Measurements from ENCODE around the gene ACAP3.

Gene ACAP3

DNA sequence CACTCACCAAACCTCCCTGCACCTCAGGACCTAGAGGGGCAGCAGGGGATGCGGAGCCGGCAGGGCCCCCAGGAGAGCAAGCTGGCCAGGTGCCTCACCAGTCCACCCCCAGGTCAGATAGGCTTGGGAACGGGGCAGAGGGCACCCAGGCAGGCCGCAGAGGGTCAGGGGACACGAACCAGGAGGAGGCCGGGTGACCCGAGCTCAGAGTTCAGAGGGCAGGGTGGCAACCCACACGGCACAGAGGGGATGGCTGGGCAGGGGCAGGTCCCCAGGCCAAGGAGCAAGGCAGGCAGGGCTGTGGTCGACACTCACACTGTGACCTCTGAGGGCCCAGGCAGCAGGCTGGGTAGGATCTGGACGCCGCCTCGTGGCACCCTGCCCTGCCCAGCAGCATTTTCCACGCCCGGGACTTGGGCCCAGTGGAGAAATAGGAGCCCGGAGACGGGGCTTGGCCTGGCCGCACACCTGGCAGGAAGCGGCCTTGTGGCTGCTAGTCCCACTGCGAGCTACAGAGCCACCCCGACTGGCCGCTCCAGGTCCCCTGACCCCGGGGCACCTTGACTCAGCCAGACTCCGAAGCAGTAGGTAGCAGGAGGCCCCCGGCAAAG lies 36.2 kb upstream of the ACAP3 start:
- 0 out of 2 replicates have a peak overlapping the region, but pooled peaks have one; percentile 11 for H3K27ac ChIP-seq (ENCODE audit: low read depth, low read length)
- H3K4me3 ChIP-seq (ENCODE audit: low read depth, low read length), result no peak overlapping the region
- no peaks in the 10 kb centered on the region for H3K27me3 ChIP-seq (ENCODE audit: insufficient read depth, low read length)
- H3K4me1 ChIP-seq (ENCODE audit: control insufficient read depth, insufficient read depth, low read length, unreplicated experiment), result peaks cover 40% of the 10 kb centered on the region
- H3K36me3 ChIP-seq (ENCODE audit: insufficient read depth, low read length), result peaks cover 8% of the 10 kb centered on the region; the same call in 1 of the 2 replicates
- no peak overlapping the region for H2AFZ ChIP-seq (ENCODE audit: low read length, unreplicated experiment)
- peaks cover 69% of the 10 kb centered on the region for H3K79me2 ChIP-seq (ENCODE audit: control insufficient read depth, insufficient read depth, low read length, unreplicated experiment)

GRCh38 chr1:1342584-1343115 lies 34.9 kb upstream of the ACAP3 start:
- Histone ChIP-seq H3K27ac (ENCODE audit: low read depth, low read length) (no peak overlapping the region), H3K4me3 (ENCODE audit: low read depth, low read length) (no peak overlapping the region), H3K27me3 (ENCODE audit: insufficient read depth, low read length) (no peaks in the 10 kb centered on the region), H3K79me2 (ENCODE audit: control insufficient read depth, insufficient read depth, low read length, unreplicated experiment) (peaks cover 56% of the 10 kb centered on the region), H3K36me3 (ENCODE audit: insufficient read depth, low read length) (peaks cover 11% of the 10 kb centered on the region; the same call in 1 of the 2 replicates), H3K4me1 (ENCODE audit: control insufficient read depth, insufficient read depth, low read length, unreplicated experiment) (peaks cover 38% of the 10 kb centered on the region), H2AFZ (ENCODE audit: low read length, unreplicated experiment) (no peak overlapping the region)

GRCh38 chr1:1342061-1342562 lies 34.4 kb upstream of the ACAP3 start:
- Histone ChIP-seq H3K4me3 (ENCODE audit: low read depth, low read length) (no peak overlapping the region), H3K27me3 (ENCODE audit: insufficient read depth, low read length) (no peaks in the 10 kb centered on the region), H3K79me2 (ENCODE audit: control insufficient read depth, insufficient read depth, low read length, unreplicated experiment) (peaks cover 51% of the 10 kb centered on the region), H2AFZ (ENCODE audit: low read length, unreplicated experiment) (no peak overlapping the region), H3K4me1 (ENCODE audit: control insufficient read depth, insufficient read depth, low read length, unreplicated experiment) (peaks cover 33% of the 10 kb centered on the region), H3K27ac (ENCODE audit: low read depth, low read length) (no peak overlapping the region), H3K36me3 (ENCODE audit: insufficient read depth, low read length) (peaks cover 11% of the 10 kb centered on the region; the same call in 1 of the 2 replicates)

DNA sequence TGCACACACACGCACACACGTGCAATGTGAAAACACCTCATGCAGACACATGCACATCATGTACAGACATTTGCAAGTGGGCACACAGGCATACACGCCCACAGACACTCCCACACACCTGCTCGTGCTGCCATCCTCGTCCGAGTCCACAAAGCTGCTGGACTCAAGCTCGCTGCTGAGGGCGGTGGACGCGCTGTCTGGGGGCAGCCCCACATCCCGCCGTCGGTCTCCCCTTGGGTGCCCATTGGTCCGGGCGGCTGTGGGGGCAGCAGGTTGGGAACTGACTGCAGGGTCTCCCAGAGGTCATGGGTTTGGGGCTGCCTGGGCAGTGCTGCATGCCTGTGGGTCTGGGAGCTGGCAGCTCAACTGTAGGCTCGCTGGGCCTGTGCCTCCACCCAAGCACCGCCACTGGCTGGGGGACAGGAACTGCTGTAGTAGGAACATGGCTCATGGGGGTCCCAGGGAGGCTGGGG lies 33.9 kb upstream of the ACAP3 start:
- no peak overlapping the region for H3K27ac ChIP-seq (ENCODE audit: low read depth, low read length)
- H3K79me2 ChIP-seq (ENCODE audit: control insufficient read depth, insufficient read depth, low read length, unreplicated experiment), result peaks cover 46% of the 10 kb centered on the region
- H3K36me3 ChIP-seq (ENCODE audit: insufficient read depth, low read length), result peaks cover 11% of the 10 kb centered on the region; the same call in 1 of the 2 replicates
- no peaks in the 10 kb centered on the region for H3K27me3 ChIP-seq (ENCODE audit: insufficient read depth, low read length)
- no peak overlapping the region for H3K4me3 ChIP-seq (ENCODE audit: low read depth, low read length)
- peaks cover 28% of the 10 kb centered on the region for H3K4me1 ChIP-seq (ENCODE audit: control insufficient read depth, insufficient read depth, low read length, unreplicated experiment)
- H2AFZ ChIP-seq (ENCODE audit: low read length, unreplicated experiment), result no peak overlapping the region

GRCh38 chr1:1340791-1341548 lies 33.2 kb upstream of the ACAP3 start:
- Histone ChIP-seq H3K27me3 (ENCODE audit: insufficient read depth, low read length) (no peaks in the 10 kb centered on the region), H3K79me2 (ENCODE audit: control insufficient read depth, insufficient read depth, low read length, unreplicated experiment) (peaks cover 39% of the 10 kb centered on the region), H3K4me3 (ENCODE audit: low read depth, low read length) (no peak overlapping the region)

GRCh38 chr1:1340185-1340584 lies 32.5 kb upstream of the ACAP3 start:
- Histone ChIP-seq H3K4me1 (ENCODE audit: control insufficient read depth, insufficient read depth, low read length, unreplicated experiment) (peaks cover 14% of the 10 kb centered on the region), H3K27me3 (ENCODE audit: insufficient read depth, low read length) (no peaks in the 10 kb centered on the region), H3K27ac (ENCODE audit: low read depth, low read length) (no peak overlapping the region), H3K4me3 (ENCODE audit: low read depth, low read length) (no peak overlapping the region), H2AFZ (ENCODE audit: low read length, unreplicated experiment) (no peak overlapping the region), H3K79me2 (ENCODE audit: control insufficient read depth, insufficient read depth, low read length, unreplicated experiment) (peaks cover 32% of the 10 kb centered on the region), H3K36me3 (ENCODE audit: insufficient read depth, low read length) (peaks cover 11% of the 10 kb centered on the region; the same call in 1 of the 2 replicates)

More at GRCh38 chr1:1340791-1341548, 33.2 kb upstream of the ACAP3 start:
- Histone ChIP-seq H3K4me1 (ENCODE audit: control insufficient read depth, insufficient read depth, low read length, unreplicated experiment) (peaks cover 22% of the 10 kb centered on the region), H3K27ac (ENCODE audit: low read depth, low read length) (no peak overlapping the region), H3K36me3 (ENCODE audit: insufficient read depth, low read length) (peaks cover 11% of the 10 kb centered on the region; the same call in 1 of the 2 replicates), H2AFZ (ENCODE audit: low read length, unreplicated experiment) (no peak overlapping the region)

DNA sequence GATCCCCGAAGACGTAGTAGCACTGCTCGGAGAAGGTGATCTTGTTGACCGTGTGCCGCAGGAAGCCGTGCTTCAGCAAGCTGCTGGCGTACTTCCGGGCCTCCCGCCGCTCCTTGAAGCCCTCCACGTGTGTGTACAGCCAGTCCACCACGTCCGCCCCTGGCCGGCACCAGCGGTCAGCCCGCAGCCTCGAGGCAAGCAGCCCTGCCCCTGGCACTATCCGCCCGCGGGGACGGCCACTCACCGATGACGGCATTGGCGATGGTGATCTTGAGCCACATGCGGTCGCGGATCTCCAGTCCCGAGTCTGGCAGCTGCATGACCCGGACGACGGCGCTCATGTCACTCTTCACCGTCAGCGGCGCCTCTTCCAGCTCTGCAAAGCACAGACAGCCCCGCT lies 30.5 kb upstream of the ACAP3 start:
- Histone ChIP-seq H3K27me3 (ENCODE audit: insufficient read depth, low read length) (no peaks in the 10 kb centered on the region), H3K4me3 (ENCODE audit: low read depth, low read length) (no peak overlapping the region), H3K4me1 (ENCODE audit: control insufficient read depth, insufficient read depth, low read length, unreplicated experiment) (peaks cover 2% of the 10 kb centered on the region), H3K36me3 (ENCODE audit: insufficient read depth, low read length) (peaks cover 11% of the 10 kb centered on the region; the same call in 1 of the 2 replicates), H3K79me2 (ENCODE audit: control insufficient read depth, insufficient read depth, low read length, unreplicated experiment) (peaks cover 13% of the 10 kb centered on the region), H3K27ac (ENCODE audit: low read depth, low read length) (no peak overlapping the region), H2AFZ (ENCODE audit: low read length, unreplicated experiment) (no peak overlapping the region)

GRCh38 chr1:1337793-1338147 lies 30.0 kb upstream of the ACAP3 start:
- Histone ChIP-seq H3K36me3 (ENCODE audit: insufficient read depth, low read length) (peaks cover 11% of the 10 kb centered on the region; the same call in 1 of the 2 replicates), H3K4me1 (ENCODE audit: control insufficient read depth, insufficient read depth, low read length, unreplicated experiment) (no peaks in the 10 kb centered on the region), H3K79me2 (ENCODE audit: control insufficient read depth, insufficient read depth, low read length, unreplicated experiment) (peaks cover 7% of the 10 kb centered on the region), H3K27me3 (ENCODE audit: insufficient read depth, low read length) (no peaks in the 10 kb centered on the region), H3K27ac (ENCODE audit: low read depth, low read length) (no peak overlapping the region), H3K4me3 (ENCODE audit: low read depth, low read length) (no peak overlapping the region), H2AFZ (ENCODE audit: low read length, unreplicated experiment) (no peak overlapping the region)

DNA sequence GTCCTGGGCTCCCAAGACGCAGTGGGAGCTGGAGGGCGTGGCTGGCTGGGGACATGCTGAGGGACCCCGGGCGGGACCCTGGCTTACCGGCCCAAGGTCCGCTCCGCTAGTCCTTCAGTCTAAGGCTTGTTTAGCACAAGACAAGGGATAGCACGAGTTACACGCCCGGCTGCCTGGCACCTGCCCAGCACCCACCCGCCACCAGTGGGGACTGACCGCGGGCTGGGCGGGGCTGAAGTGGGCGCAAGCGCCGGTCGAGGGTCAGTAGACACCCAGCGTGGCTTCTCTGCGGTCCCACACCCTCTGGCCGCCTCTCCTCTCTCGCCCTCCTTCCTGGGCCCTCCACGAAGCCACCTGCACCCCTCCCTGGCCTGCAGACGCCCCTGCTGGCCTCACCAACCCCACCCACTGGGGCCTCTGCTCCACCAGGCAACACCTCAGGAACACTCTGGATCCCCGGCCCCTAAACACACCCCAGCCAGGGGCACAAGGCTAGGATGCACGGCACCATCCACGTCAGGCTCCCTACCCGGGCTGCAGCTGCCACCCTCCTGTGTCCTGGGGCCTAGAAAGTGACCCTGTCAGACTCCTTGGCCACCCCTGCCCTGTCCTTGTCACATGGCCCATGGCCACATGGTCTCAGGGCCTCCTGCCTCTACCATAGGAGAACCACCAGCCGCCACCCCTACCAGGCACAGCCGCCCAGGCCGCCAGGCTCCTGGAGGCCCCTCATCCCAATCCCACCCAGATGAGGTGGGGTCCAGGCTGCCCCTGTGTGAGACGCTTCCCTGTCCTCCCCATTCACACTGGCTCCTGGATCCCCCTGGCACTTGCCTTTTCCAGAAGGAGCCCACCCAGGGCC lies 29.4 kb upstream of the ACAP3 start:
- no peak overlapping the region for H3K4me3 ChIP-seq (ENCODE audit: low read depth, low read length)
- no peaks in the 10 kb centered on the region for H3K27me3 ChIP-seq (ENCODE audit: insufficient read depth, low read length)
- H3K79me2 ChIP-seq (ENCODE audit: control insufficient read depth, insufficient read depth, low read length, unreplicated experiment), result peaks cover 2% of the 10 kb centered on the region
- H3K36me3 ChIP-seq (ENCODE audit: insufficient read depth, low read length), result peaks cover 11% of the 10 kb centered on the region; the same call in 1 of the 2 replicates
- no peaks in the 10 kb centered on the region for H3K4me1 ChIP-seq (ENCODE audit: control insufficient read depth, insufficient read depth, low read length, unreplicated experiment)
- no peak overlapping the region for H3K27ac ChIP-seq (ENCODE audit: low read depth, low read length)
- no peak overlapping the region for H2AFZ ChIP-seq (ENCODE audit: low read length, unreplicated experiment)

DNA sequence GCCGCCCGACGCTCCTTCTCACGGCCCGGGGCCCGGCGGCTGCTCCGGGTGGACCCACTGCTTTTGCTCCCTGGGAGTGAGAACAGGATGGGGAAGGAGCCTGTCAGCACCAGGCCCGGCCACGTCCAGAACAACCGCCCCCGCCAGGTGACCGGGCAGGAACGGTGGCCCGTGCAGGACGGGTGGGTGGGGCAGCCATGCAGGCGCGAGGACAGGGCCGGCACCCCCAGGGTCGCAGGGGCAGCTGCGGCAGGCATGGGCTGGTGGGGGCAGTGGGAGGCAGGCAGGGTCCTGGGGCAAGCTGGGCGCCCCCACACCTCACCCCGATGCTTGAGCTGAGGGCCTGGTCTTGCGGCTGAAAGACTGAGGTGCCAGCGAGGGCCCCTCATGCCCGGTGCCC lies 28.7 kb upstream of the ACAP3 start:
- H3K36me3 ChIP-seq (ENCODE audit: insufficient read depth, low read length), result peaks cover 9% of the 10 kb centered on the region; the same call in 1 of the 2 replicates

More for the DNA sequence above, 28.7 kb upstream of the ACAP3 start:
- H3K4me1 ChIP-seq (ENCODE audit: control insufficient read depth, insufficient read depth, low read length, unreplicated experiment), result no peaks in the 10 kb centered on the region
- no peaks in the 10 kb centered on the region for H3K79me2 ChIP-seq (ENCODE audit: control insufficient read depth, insufficient read depth, low read length, unreplicated experiment)
- no peak overlapping the region for H3K27ac ChIP-seq (ENCODE audit: low read depth, low read length)
- no peak overlapping the region for H2AFZ ChIP-seq (ENCODE audit: low read length, unreplicated experiment)
- H3K4me3 ChIP-seq (ENCODE audit: low read depth, low read length), result no peak overlapping the region
- H3K27me3 ChIP-seq (ENCODE audit: insufficient read depth, low read length), result no peaks in the 10 kb centered on the region

All from ACC112 (cell line).